ENCODE results near the gene AFF4.

Gene AFF4

GRCh38 chr5:132916086-132916485 lies 47.3 kb downstream of the AFF4 start:
- Histone ChIP-seq H3K9me3 (ENCODE audit: control insufficient read depth, insufficient read depth, low read length) (no peaks in the 10 kb centered on the region), H3K4me3 (ENCODE audit: low read length) (no peak overlapping the region), H3K36me3 (ENCODE audit: control insufficient read depth, insufficient read depth, low read length) (no peaks in the 10 kb centered on the region; the same call in 1 of the 2 replicates), H3K27ac (ENCODE audit: low read length) (no peak overlapping the region), H3K4me1 (ENCODE audit: control insufficient read depth, insufficient read depth, low read length) (no peaks in the 10 kb centered on the region), H3K27me3 (ENCODE audit: control insufficient read depth, insufficient read depth, low read length) (no peaks in the 10 kb centered on the region)
- no CpG with 5 or more reads among the region's 3 CpGs for WGBS (ENCODE audit: insufficient coverage, insufficient read length)
- no peak for DNase-seq (ENCODE audit: low read depth, low spot score)

- Histone ChIP-seq H3K4me3 (ENCODE audit: low read length) (no peak overlapping the region), H3K4me1 (ENCODE audit: control insufficient read depth, insufficient read depth, low read length) (no peaks in the 10 kb centered on the region), H3K27me3 (ENCODE audit: control insufficient read depth, insufficient read depth, low read length) (no peaks in the 10 kb centered on the region), H3K36me3 (ENCODE audit: control insufficient read depth, insufficient read depth, low read length) (no peaks in the 10 kb centered on the region; the same call in 1 of the 2 replicates), H3K9me3 (ENCODE audit: control insufficient read depth, insufficient read depth, low read length) (no peaks in the 10 kb centered on the region), H3K27ac (ENCODE audit: low read length) (no peak overlapping the region)
- WGBS (ENCODE audit: insufficient coverage, insufficient read length), result no CpG with 5 or more reads among the region's 5 CpGs
- no peak for DNase-seq (ENCODE audit: low read depth, low spot score)
Observed at GRCh38 chr5:132915681-132916080, 47.8 kb downstream of the AFF4 start.

GRCh38 chr5:132909702-132910101 lies 53.7 kb downstream of the AFF4 start:
- no peak overlapping the region for H3K27ac ChIP-seq (ENCODE audit: low read length)
- no peaks in the 10 kb centered on the region for H3K27me3 ChIP-seq (ENCODE audit: control insufficient read depth, insufficient read depth, low read length)
- no peaks in the 10 kb centered on the region for H3K4me1 ChIP-seq (ENCODE audit: control insufficient read depth, insufficient read depth, low read length)
- no peak for DNase-seq (ENCODE audit: low read depth, low spot score)
- no peaks in the 10 kb centered on the region for H3K9me3 ChIP-seq (ENCODE audit: control insufficient read depth, insufficient read depth, low read length)
- H3K4me3 ChIP-seq (ENCODE audit: low read length), result no peak overlapping the region
- no peaks in the 10 kb centered on the region; the same call in 1 of the 2 replicates for H3K36me3 ChIP-seq (ENCODE audit: control insufficient read depth, insufficient read depth, low read length)
- no CpG with 5 or more reads among the region's 1 CpG for WGBS (ENCODE audit: insufficient coverage, insufficient read length)

GRCh38 chr5:132907161-132907560 lies 56.3 kb downstream of the AFF4 start:
- Histone ChIP-seq H3K4me3 (ENCODE audit: low read length) (no peak overlapping the region), H3K4me1 (ENCODE audit: control insufficient read depth, insufficient read depth, low read length) (no peaks in the 10 kb centered on the region), H3K36me3 (ENCODE audit: control insufficient read depth, insufficient read depth, low read length) (no peaks in the 10 kb centered on the region), H3K27me3 (ENCODE audit: control insufficient read depth, insufficient read depth, low read length) (no peaks in the 10 kb centered on the region), H3K27ac (ENCODE audit: low read length) (no peak overlapping the region), H3K9me3 (ENCODE audit: control insufficient read depth, insufficient read depth, low read length) (no peaks in the 10 kb centered on the region)
- no peak for DNase-seq (ENCODE audit: low read depth, low spot score)
- no CpG with 5 or more reads among the region's 2 CpGs for WGBS (ENCODE audit: insufficient coverage, insufficient read length)

- no peaks in the 10 kb centered on the region for H3K36me3 ChIP-seq (ENCODE audit: control insufficient read depth, insufficient read depth, low read length)
- no peaks in the 10 kb centered on the region for H3K27me3 ChIP-seq (ENCODE audit: control insufficient read depth, insufficient read depth, low read length)
- DNase-seq (ENCODE audit: low read depth, low spot score), result no peak
Observed at GRCh38 chr5:132905938-132906337, 57.5 kb downstream of the AFF4 start.

GRCh38 chr5:132901730-132902129 lies 61.7 kb downstream of the AFF4 start:
- H3K4me1 ChIP-seq (ENCODE audit: control insufficient read depth, insufficient read depth, low read length), result no peaks in the 10 kb centered on the region
- H3K9me3 ChIP-seq (ENCODE audit: control insufficient read depth, insufficient read depth, low read length), result no peaks in the 10 kb centered on the region
- no peak for DNase-seq (ENCODE audit: low read depth, low spot score)
- no peaks in the 10 kb centered on the region for H3K27me3 ChIP-seq (ENCODE audit: control insufficient read depth, insufficient read depth, low read length)
- H3K4me3 ChIP-seq (ENCODE audit: low read length), result no peak overlapping the region
- peaks cover 3% of the 10 kb centered on the region; the same call in 1 of the 2 replicates for H3K36me3 ChIP-seq (ENCODE audit: control insufficient read depth, insufficient read depth, low read length)
- no CpG with 5 or more reads among the region's 3 CpGs for WGBS (ENCODE audit: insufficient coverage, insufficient read length)
- no peak overlapping the region for H3K27ac ChIP-seq (ENCODE audit: low read length)

More at GRCh38 chr5:132905938-132906337, 57.5 kb downstream of the AFF4 start:
- no peak overlapping the region for H3K27ac ChIP-seq (ENCODE audit: low read length)
- no peaks in the 10 kb centered on the region for H3K4me1 ChIP-seq (ENCODE audit: control insufficient read depth, insufficient read depth, low read length)
- H3K4me3 ChIP-seq (ENCODE audit: low read length), result no peak overlapping the region
- no peaks in the 10 kb centered on the region for H3K9me3 ChIP-seq (ENCODE audit: control insufficient read depth, insufficient read depth, low read length)
- WGBS (ENCODE audit: insufficient coverage, insufficient read length), result no CpG with 5 or more reads among the region's 2 CpGs

GRCh38 chr5:132901036-132901435 lies 62.4 kb downstream of the AFF4 start:
- Histone ChIP-seq H3K36me3 (ENCODE audit: control insufficient read depth, insufficient read depth, low read length) (peaks cover 8% of the 10 kb centered on the region; the same call in 1 of the 2 replicates), H3K9me3 (ENCODE audit: control insufficient read depth, insufficient read depth, low read length) (no peaks in the 10 kb centered on the region), H3K27me3 (ENCODE audit: control insufficient read depth, insufficient read depth, low read length) (no peaks in the 10 kb centered on the region), H3K4me3 (ENCODE audit: low read length) (no peak overlapping the region), H3K4me1 (ENCODE audit: control insufficient read depth, insufficient read depth, low read length) (no peaks in the 10 kb centered on the region), H3K27ac (ENCODE audit: low read length) (no peak overlapping the region)
- no peak for DNase-seq (ENCODE audit: low read depth, low spot score)
- WGBS (ENCODE audit: insufficient coverage, insufficient read length), result no CpG with 5 or more reads among the region's 4 CpGs

GRCh38 chr5:132898094-132898493 lies 65.3 kb downstream of the AFF4 start:
- peaks cover 13% of the 10 kb centered on the region; the same call in 1 of the 2 replicates for H3K36me3 ChIP-seq (ENCODE audit: control insufficient read depth, insufficient read depth, low read length)
- no peak overlapping the region for H3K4me3 ChIP-seq (ENCODE audit: low read length)
- H3K27ac ChIP-seq (ENCODE audit: low read length), result no peak overlapping the region
- no peak for DNase-seq (ENCODE audit: low read depth, low spot score)
- H3K4me1 ChIP-seq (ENCODE audit: control insufficient read depth, insufficient read depth, low read length), result no peaks in the 10 kb centered on the region
- no peaks in the 10 kb centered on the region for H3K27me3 ChIP-seq (ENCODE audit: control insufficient read depth, insufficient read depth, low read length)
- no CpG with 5 or more reads among the region's 3 CpGs for WGBS (ENCODE audit: insufficient coverage, insufficient read length)
- H3K9me3 ChIP-seq (ENCODE audit: control insufficient read depth, insufficient read depth, low read length), result no peaks in the 10 kb centered on the region

GRCh38 chr5:132896685-132897084 lies 66.7 kb downstream of the AFF4 start:
- DNase-seq (ENCODE audit: low read depth, low spot score), result no peak
- WGBS (ENCODE audit: insufficient coverage, insufficient read length), result no CpG with 5 or more reads among the region's 7 CpGs
- peaks cover 16% of the 10 kb centered on the region; the same call in 1 of the 2 replicates for H3K36me3 ChIP-seq (ENCODE audit: control insufficient read depth, insufficient read depth, low read length)
- no peaks in the 10 kb centered on the region for H3K27me3 ChIP-seq (ENCODE audit: control insufficient read depth, insufficient read depth, low read length)
- H3K9me3 ChIP-seq (ENCODE audit: control insufficient read depth, insufficient read depth, low read length), result no peaks in the 10 kb centered on the region
- no peak overlapping the region for H3K4me3 ChIP-seq (ENCODE audit: low read length)
- no peaks in the 10 kb centered on the region for H3K4me1 ChIP-seq (ENCODE audit: control insufficient read depth, insufficient read depth, low read length)
- H3K27ac ChIP-seq (ENCODE audit: low read length), result no peak overlapping the region

GRCh38 chr5:132895719-132896305 lies 67.6 kb downstream of the AFF4 start:
- Histone ChIP-seq H3K27me3 (ENCODE audit: control insufficient read depth, insufficient read depth, low read length) (no peaks in the 10 kb centered on the region), H3K4me1 (ENCODE audit: control insufficient read depth, insufficient read depth, low read length) (no peaks in the 10 kb centered on the region), H3K27ac (ENCODE audit: low read length) (no peak overlapping the region), H3K36me3 (ENCODE audit: control insufficient read depth, insufficient read depth, low read length) (peaks cover 16% of the 10 kb centered on the region; the same call in 1 of the 2 replicates), H3K9me3 (ENCODE audit: control insufficient read depth, insufficient read depth, low read length) (no peaks in the 10 kb centered on the region), H3K4me3 (ENCODE audit: low read length) (no peak overlapping the region)
- WGBS (ENCODE audit: insufficient coverage, insufficient read length), result no CpG with 5 or more reads among the region's 4 CpGs
- no peak for DNase-seq (ENCODE audit: low read depth, low spot score)

GRCh38 chr5:132890817-132891216 lies 72.6 kb downstream of the AFF4 start:
- no peaks in the 10 kb centered on the region for H3K9me3 ChIP-seq (ENCODE audit: control insufficient read depth, insufficient read depth, low read length)
- no peaks in the 10 kb centered on the region for H3K27me3 ChIP-seq (ENCODE audit: control insufficient read depth, insufficient read depth, low read length)
- peaks cover 12% of the 10 kb centered on the region; the same call in 1 of the 2 replicates for H3K36me3 ChIP-seq (ENCODE audit: control insufficient read depth, insufficient read depth, low read length)
- H3K4me1 ChIP-seq (ENCODE audit: control insufficient read depth, insufficient read depth, low read length), result no peaks in the 10 kb centered on the region
- DNase-seq (ENCODE audit: low read depth, low spot score), result no peak
- H3K4me3 ChIP-seq (ENCODE audit: low read length), result no peak overlapping the region
- no peak overlapping the region for H3K27ac ChIP-seq (ENCODE audit: low read length)
- no CpG with 5 or more reads among the region's 4 CpGs for WGBS (ENCODE audit: insufficient coverage, insufficient read length)
